GM19395 (cell line): Measurements from ENCODE around the gene EIF2S3B.

Experiments used
- ATAC-seq: cut with Tn5 transposase; IDR thresholded peaks from one replicate; pipeline ENCODE4 v1.9.1; 2021; ENCODE audit warnings: mild to moderate bottlenecking, moderate library complexity; ENCODE audit not compliant: unreplicated experiment

Gene EIF2S3B

DNA sequence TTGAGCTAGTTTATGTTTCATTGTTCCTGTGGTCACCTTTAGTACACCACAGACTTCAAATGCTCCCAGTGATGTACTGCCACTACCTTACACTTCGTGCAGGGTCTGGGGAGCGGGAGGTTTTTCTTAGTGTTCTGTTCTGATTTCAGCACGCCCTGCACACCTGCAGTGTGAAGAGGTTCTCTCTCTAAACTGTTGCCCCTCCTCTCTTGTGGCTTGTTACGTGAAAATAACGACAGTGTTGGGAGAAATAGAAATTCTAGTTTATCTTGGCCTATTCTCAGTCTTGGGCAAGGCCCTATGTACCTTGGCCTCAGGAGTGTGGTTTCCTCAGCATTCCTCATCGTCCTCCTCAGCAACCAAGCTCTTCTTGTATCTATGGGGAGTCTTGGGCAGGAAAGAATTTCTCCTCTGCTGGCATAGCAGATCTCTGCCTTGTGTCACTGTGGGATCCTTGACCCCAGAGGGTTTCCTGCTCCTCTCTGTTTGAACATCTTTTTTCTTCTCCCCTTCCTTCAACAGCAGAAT lies 48.6 kb downstream of the EIF2S3B start:
- no peak for ATAC-seq

DNA sequence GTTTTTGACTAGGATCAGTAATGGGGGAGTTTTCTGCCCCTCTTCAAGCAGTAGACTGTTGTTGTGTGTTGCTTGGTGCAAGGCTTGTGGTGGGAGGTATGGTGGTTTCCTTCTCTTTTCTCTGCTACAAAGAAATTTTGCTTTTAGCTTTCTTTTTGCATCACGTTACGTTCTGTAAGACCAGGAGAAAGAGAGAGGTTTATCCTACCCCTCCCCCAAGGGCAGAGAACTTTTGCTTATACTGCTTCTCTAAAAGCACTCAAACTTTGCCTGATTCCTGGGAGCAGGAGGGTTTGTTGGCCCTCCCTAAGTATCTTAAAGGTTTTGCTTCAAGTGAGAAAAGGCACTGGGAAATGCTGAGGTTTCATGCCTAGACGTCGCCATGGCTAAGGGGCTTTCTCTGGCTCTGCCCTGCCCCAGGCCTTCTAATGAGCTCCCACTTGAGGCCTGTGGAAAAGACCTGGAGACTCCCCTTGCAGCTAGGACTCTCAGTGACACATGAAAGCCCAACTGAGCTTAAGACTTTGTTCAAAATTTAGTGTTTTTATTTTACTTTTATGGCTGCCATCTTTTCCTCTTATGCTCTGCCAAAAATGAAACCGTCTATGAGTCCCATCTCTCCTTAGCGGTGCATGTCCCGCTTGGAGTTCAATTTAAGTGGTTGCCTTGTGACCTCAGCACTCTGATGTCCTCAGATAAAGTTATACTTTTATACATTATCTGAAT lies 49.2 kb downstream of the EIF2S3B start:
- ATAC-seq = no peak

GRCh38 chr12:10557329-10557728 lies 51.6 kb downstream of the EIF2S3B start:
- ATAC-seq = no peak

DNA sequence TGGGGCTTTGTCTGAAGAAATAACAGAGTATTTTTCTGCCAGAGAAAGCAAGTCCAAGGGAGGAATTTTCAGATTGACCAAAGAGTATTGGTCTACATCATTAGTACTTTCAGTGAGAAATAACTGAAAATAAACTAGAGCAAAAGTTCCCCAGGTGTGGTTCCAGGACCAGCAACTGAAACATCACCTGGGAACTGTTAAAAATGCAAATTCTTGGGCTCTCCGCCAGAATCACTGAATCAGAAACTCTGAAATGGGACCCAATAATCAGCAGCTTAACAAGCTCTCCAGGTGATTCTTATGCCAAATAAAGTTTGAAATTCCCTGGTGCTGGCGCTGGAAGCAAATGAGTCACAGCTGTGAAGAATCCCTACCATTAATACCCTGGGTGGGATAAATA lies 52.1 kb downstream of the EIF2S3B start:
- no peak for ATAC-seq
